Measurements from ENCODE around the gene ELF5. TPM values are rescaled to one million over a fixed set of nuclear protein-coding genes. Genes with fewer than 3 reads are reported as not detected.

ELF5 gene
- total and polyA plus RNA-seq, 2 of the 8 experiments (the other 6 are each of a cell fraction or from before 2014, with no cell fraction given), result not detected

GRCh38 chr11:34483106-34483874 is 30.3 kb downstream of the ELF5 start:
- Histone ChIP-seq H3K9ac (replicated peaks in 1 of 4; ENCODE audit: extremely low read depth in 1 of 4, low read depth in 3 of 4, low read length in 3 of 4) (no peak overlapping the region), H3K56ac (replicated peaks; ENCODE audit: insufficient read length, low read depth, low read length) (no peak overlapping the region), H4K5ac (ENCODE audit: insufficient read length, low read depth, low read length) (no peak overlapping the region), H2BK5ac (ENCODE audit: low read depth, low read length) (no peak overlapping the region), H4K20me1 (replicated peaks in 1 of 2; ENCODE audit: control insufficient read depth in 1 of 2, insufficient read depth in 2 of 2, low read length in 2 of 2) (no peaks in the 10 kb centered on the region), H3K79me1 (ENCODE audit: low read depth, low read length) (no peaks in the 10 kb centered on the region), H3K4me3 (ENCODE audit: extremely low read depth in 1 of 4, insufficient read depth in 2 of 4, low read depth in 3 of 4, low read length in 4 of 4) (no peak overlapping the region), H3K23me2 (ENCODE audit: low read depth, low read length) (no peaks in the 10 kb centered on the region), H3K4me1 (replicated peaks in 1 of 4; ENCODE audit: control insufficient read depth in 3 of 4, insufficient read depth in 4 of 4, low read length in 3 of 4) (no peaks in the 10 kb centered on the region), H3K18ac (ENCODE audit: extremely low read depth, low read length) (no peak overlapping the region), H2BK120ac (replicated peaks; ENCODE audit: low read depth, low read length) (no peak overlapping the region), H3K9me3 (ENCODE audit: insufficient read depth in 2 of 2, low read depth in 1 of 2, low read length in 1 of 2) (no peaks in the 10 kb centered on the region), H2BK12ac (ENCODE audit: low read depth, low read length) (no peak overlapping the region), H4K91ac (replicated peaks; ENCODE audit: insufficient read length, low read length) (no peak overlapping the region), H2AK5ac (ENCODE audit: low read depth, low read length) (no peak overlapping the region), H3K79me2 (ENCODE audit: control insufficient read depth in 1 of 2, insufficient read depth in 2 of 2, low read length in 2 of 2) (no peaks in the 10 kb centered on the region), H3K27me3 (replicated peaks in 1 of 4; ENCODE audit: control insufficient read depth in 3 of 4, extremely low read depth in 1 of 4, insufficient read depth in 3 of 4, low read length in 3 of 4) (no peaks in the 10 kb centered on the region), H3K23ac (ENCODE audit: insufficient read length) (no peak overlapping the region), H3K4ac (replicated peaks; ENCODE audit: insufficient read length, low read depth, low read length) (no peak overlapping the region), H4K8ac (ENCODE audit: extremely low read depth, insufficient read depth, low read length) (no peak overlapping the region), H2BK20ac (ENCODE audit: low read length) (no peak overlapping the region), H3K14ac (ENCODE audit: insufficient read length) (no peak overlapping the region), H2BK15ac (ENCODE audit: low read length) (no peak overlapping the region), H2AFZ (ENCODE audit: low read length) (no peak overlapping the region), H3K36me3 (ENCODE audit: control insufficient read depth in 2 of 4, insufficient read depth in 4 of 4, low read length in 3 of 4) (no peaks in the 10 kb centered on the region), H3K27ac (ENCODE audit: low read depth, low read length) (no peak overlapping the region), H3K4me2 (ENCODE audit: insufficient read depth in 1 of 2, low read depth in 2 of 2, low read length in 2 of 2) (no peak overlapping the region)
- 78% methylated on average over 9 of the region's 9 CpGs; no CpG with 5 or more reads in 1 of the 2 experiments for WGBS, 2 experiments (ENCODE audit: extremely low coverage in 1 of 2, insufficient coverage in 1 of 2, insufficient read length in 1 of 2, insufficient replicate concordance in 2 of 2, low coverage in 1 of 2, low lambda C conversion rate in 2 of 2, missing lambda C conversion rate in 1 of 2)
- FAIRE-seq, result no peak
- CTCF ChIA-PET (ENCODE audit: partially characterized antibody), result interaction anchor here (1.0 to 1.6 kb wide), 2 partner anchors 9 to 15 kb away, joined by 3 to 4 read pairs; no protein-coding TSS in a partner anchor
- POLR2A ChIA-PET (ENCODE audit: partially characterized antibody), result no interaction called here
- no peak for DNase-seq (ENCODE audit: low read depth in 1 of 2, low spot score in 2 of 2)
- TF ChIP-seq GTF2F1 (IDR thresholded peaks at IDR 0.05; ENCODE audit: borderline replicate concordance, low read depth, low read length), result no peak
- no peak for TF ChIP-seq EGR1 (IDR thresholded peaks at IDR 0.05; ENCODE audit: borderline replicate concordance, low read depth, low read length)
- no peak for TF ChIP-seq BCL11A (IDR thresholded peaks at IDR 0.05; ENCODE audit: low read depth in 2 of 2, low read length in 2 of 2)
- no peak for TF ChIP-seq SP1 (IDR thresholded peaks at IDR 0.05; ENCODE audit: low read depth, low read length)
- TF ChIP-seq E2F6 (IDR thresholded peaks at IDR 0.05), result no peak
- TF ChIP-seq YY1 (IDR thresholded peaks at IDR 0.05; ENCODE audit: low read depth, low read length), result no peak
- no peak for TF ChIP-seq MAFK (IDR thresholded peaks at IDR 0.05; ENCODE audit: low read depth, low read length)
- TF ChIP-seq RAD21 (IDR thresholded peaks at IDR 0.05 in 1 of 2, conservative IDR thresholded peaks at IDR 0.05 in 1 of 2; ENCODE audit: low read depth in 2 of 2, low read length in 2 of 2), result no peak
- no peak for TF ChIP-seq BACH1 (IDR thresholded peaks at IDR 0.05; ENCODE audit: low read length)
- TF ChIP-seq SIRT6 (IDR thresholded peaks at IDR 0.05; ENCODE audit: low read length), result no peak
- no peak for TF ChIP-seq HDAC2 (IDR thresholded peaks at IDR 0.05; ENCODE audit: borderline replicate concordance in 1 of 2, low read depth in 2 of 2, low read length in 2 of 2)
- TF ChIP-seq CEBPB (IDR thresholded peaks at IDR 0.05; ENCODE audit: low read depth, low read length), result no peak
- no peak for TF ChIP-seq MAX (IDR thresholded peaks at IDR 0.05)

All from H1 (cell line).